Esophagus muscularis mucosa (tissue), 4 donors: ENCODE results near the gene BLM. TPM values are rescaled to one million over a fixed set of nuclear protein-coding genes. Genes with fewer than 3 reads are reported as not detected.

Experiments
- DNase-seq: peaks from one replicate; pipeline ENCODE4 v3.0.0-alpha.2; 2017; ENCODE audit errors: extremely low spot score
- H3K27ac ChIP-seq, 4 donors: fragments of 200-600 bp; sonication (generic); replicated peaks in 1 of 4; 1 replicate in 3 of 4; 2 replicates in 1 of 4; pipeline ENCODE4 v1.5.1; 2016 to 2019; ENCODE audit warnings: mild to moderate bottlenecking in 1 of 4
- H3K27me3 ChIP-seq, 4 donors: fragments of 200-600 bp; sonication (generic); one replicate each; pipeline versions ENCODE4 v1.5.1 to v1.6.0; 2016 to 2019
- H3K36me3 ChIP-seq, 4 donors: fragments of 200-600 bp; sonication (generic); one replicate each; pipeline ENCODE4 v1.5.1; 2016 to 2019
- H3K4me1 ChIP-seq, 4 donors: fragments of 200-600 bp; sonication (generic); one replicate each; pipeline ENCODE4 v1.5.1; 2016 to 2019
- H3K4me3 ChIP-seq, 4 donors: fragments of 200-600 bp; sonication (generic); 1 replicate in 2 of 4; 2 replicates in 2 of 4; pipeline ENCODE4 v1.5.1; 2016 to 2019; ENCODE audit warnings: mild to moderate bottlenecking in 4 of 4, moderate library complexity in 1 of 4
- H3K9me3 ChIP-seq, 4 donors: fragments of 200-600 bp; sonication (generic); 1 replicate in 3 of 4; 2 replicates in 1 of 4; pipeline ENCODE4 v1.5.1; 2016 to 2019
- CTCF ChIP-seq, 3 experiments: fragments of 200-600 bp in 2 of 3; fragments of 450-650 bp in 1 of 3; sonication (generic) in 2 of 3; IDR thresholded peaks; one replicate each; pipeline ENCODE4 v1.5.1; 2017 to 2019; ENCODE audit warnings: antibody characterized with exemption in 3 of 3, mild to moderate bottlenecking in 2 of 3, moderate library complexity in 1 of 3
- EP300 ChIP-seq: sonication (generic); formaldehyde crosslinking; IDR thresholded peaks from one replicate; pipeline ENCODE4 v1.6.1; 2017; ENCODE audit warnings: antibody characterized with exemption
- POLR2A ChIP-seq: fragments of 450-650 bp; IDR thresholded peaks from one replicate; pipeline ENCODE4 v1.6.1; 2017; ENCODE audit warnings: antibody characterized with exemption, moderate library complexity, mild to moderate bottlenecking, low read depth
- POLR2AphosphoS5 ChIP-seq, 2 donors: sonication (generic); formaldehyde crosslinking; IDR thresholded peaks; one replicate each; pipeline ENCODE4 v1.6.1; 2017; ENCODE audit warnings: antibody characterized with exemption in 2 of 2
- WGBS: methylation state at CpG from one replicate; pipeline ENCODE4 v1.1.5; 2018; 5-methylcytosine and 5-hydroxymethylcytosine counted together
- intact Hi-C: fragments of 100-400 bp; cut with DNase I; formaldehyde crosslinking; loops from one replicate; pipeline ENCODE4 v1.15.1; 2023
- total RNA-seq, 4 donors: library from RNA; depleted of rRNA; stranded (reverse); fragments of >200 nt; gene quantifications; one replicate each; pipeline versions ENCODE4 v1.1.0 to v1.2.1, GENCODE V29; 2016

Gene BLM
- total RNA-seq, 4 donors from 2014 or later = under 0.01 to 1.5 (median 0.73) TPM

DNA sequence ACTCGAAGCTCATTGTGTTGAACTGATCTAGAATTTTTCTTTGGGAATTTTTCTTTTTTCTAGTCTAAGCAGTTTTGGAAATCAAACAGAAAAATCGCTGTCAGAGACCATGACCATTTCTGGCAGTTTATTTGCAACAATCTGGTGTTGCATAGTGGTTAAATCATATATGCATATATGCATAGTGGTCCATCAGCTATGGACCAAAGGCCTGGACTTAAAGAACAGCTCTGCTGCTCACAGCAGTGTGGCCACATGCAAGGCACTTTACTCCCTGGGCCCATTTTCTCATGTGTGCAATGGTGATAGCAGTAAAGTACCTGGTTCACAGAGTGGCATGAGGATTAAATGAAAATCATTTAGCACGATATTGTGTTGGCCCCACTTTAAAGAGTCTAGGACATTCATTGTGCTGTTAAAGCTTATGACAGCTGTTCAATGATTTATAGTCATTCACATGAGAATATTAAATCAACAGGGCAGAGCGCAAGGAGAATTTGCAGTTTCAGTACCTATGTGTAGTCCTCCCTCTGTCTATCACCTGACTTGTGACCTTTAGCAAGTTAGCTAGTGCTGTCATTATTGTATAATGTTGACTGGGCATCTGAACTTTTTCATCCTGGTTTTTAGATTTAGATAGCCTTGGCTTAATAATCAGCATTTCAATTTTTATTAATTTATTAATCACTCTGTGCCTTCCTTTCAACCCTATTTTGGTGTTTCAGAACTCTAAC is 46.4 kb downstream of the BLM start:
- TF ChIP-seq POLR2AphosphoS5 (IDR thresholded peaks at IDR 0.05) (no peak), POLR2A (no peak), EP300 (no peak), CTCF (IDR thresholded peaks at IDR 0.05) (no peak)
- Histone ChIP-seq H3K4me3 (no peak overlapping the region), H3K27me3 (no peaks in the 10 kb centered on the region), H3K27ac (no peak overlapping the region), H3K9me3 (no peaks in the 10 kb centered on the region), H3K4me1 (peaks cover 0 to 13% (median 0%) of the 10 kb centered on the region in 4 donors), H3K36me3 (no peaks in the 10 kb centered on the region)
- WGBS = 92% methylated on average over 4 of the region's 4 CpGs
- DNase-seq = no peak
- intact Hi-C loops = no loop called here

- TF ChIP-seq EP300 = no peak
- TF ChIP-seq POLR2A = no peak
- TF ChIP-seq POLR2AphosphoS5 (IDR thresholded peaks at IDR 0.05) = no peak
- no peak for TF ChIP-seq CTCF (IDR thresholded peaks at IDR 0.05)
- WGBS = 83% methylated on average over 2 of the region's 2 CpGs
- intact Hi-C loops = no loop called here
- DNase-seq = no peak
- H3K27ac ChIP-seq = no peak overlapping the region
- H3K4me1 ChIP-seq = peaks cover 0 to 13% (median 0%) of the 10 kb centered on the region in 4 donors
- H3K36me3 ChIP-seq = no peaks in the 10 kb centered on the region
- no peaks in the 10 kb centered on the region for H3K27me3 ChIP-seq
- no peak overlapping the region for H3K4me3 ChIP-seq
- no peaks in the 10 kb centered on the region for H3K9me3 ChIP-seq
Measured at GRCh38 chr15:90765531-90765930, 48.4 kb downstream of the BLM start.

DNA sequence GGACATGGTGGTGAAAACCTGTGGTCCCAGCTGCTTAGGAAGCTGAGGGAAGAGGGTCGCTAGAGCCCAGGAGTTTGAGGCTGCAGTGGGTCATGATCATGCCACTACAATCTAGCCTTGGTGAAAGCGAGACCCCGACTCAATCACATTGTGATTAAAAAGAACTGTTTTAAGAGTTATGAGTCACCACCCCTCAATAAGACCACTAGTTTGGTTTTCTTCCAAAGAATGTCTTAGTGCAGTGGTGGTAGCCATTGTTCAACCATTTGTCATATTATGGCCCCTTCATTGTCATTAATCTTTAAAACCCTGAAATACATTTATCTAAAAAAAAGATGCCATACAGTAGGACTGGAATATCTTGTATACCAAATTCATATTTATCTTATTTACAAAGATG is 48.8 kb downstream of the BLM start:
- Histone ChIP-seq H3K4me3 (no peak overlapping the region), H3K36me3 (no peaks in the 10 kb centered on the region), H3K27ac (no peak overlapping the region), H3K9me3 (no peaks in the 10 kb centered on the region), H3K4me1 (peaks cover 0 to 9% (median 0%) of the 10 kb centered on the region in 4 donors), H3K27me3 (no peaks in the 10 kb centered on the region)
- DNase-seq = no peak
- intact Hi-C loops = no loop called here
- WGBS = 94% methylated on average over 3 of the region's 3 CpGs
- TF ChIP-seq EP300 (no peak), POLR2AphosphoS5 (IDR thresholded peaks at IDR 0.05) (no peak), CTCF (IDR thresholded peaks at IDR 0.05) (no peak), POLR2A (no peak)

- Histone ChIP-seq H3K4me3 (no peak overlapping the region), H3K36me3 (no peaks in the 10 kb centered on the region), H3K9me3 (no peaks in the 10 kb centered on the region), H3K27me3 (no peaks in the 10 kb centered on the region), H3K4me1 (no peaks in the 10 kb centered on the region), H3K27ac (no peak overlapping the region)
- TF ChIP-seq EP300 (no peak), POLR2A (no peak)
- intact Hi-C loops = no loop called here
- 89% methylated on average over 10 of the region's 10 CpGs for WGBS
- no peak for DNase-seq
Measured at GRCh38 chr15:90769375-90769774, 52.2 kb downstream of the BLM start.

- no peak for TF ChIP-seq POLR2AphosphoS5 (IDR thresholded peaks at IDR 0.05)
- Histone ChIP-seq H3K4me3 (no peak overlapping the region), H3K36me3 (no peaks in the 10 kb centered on the region), H3K4me1 (no peaks in the 10 kb centered on the region), H3K9me3 (no peaks in the 10 kb centered on the region), H3K27me3 (no peaks in the 10 kb centered on the region), H3K27ac (no peak overlapping the region)
- intact Hi-C loops = no loop called here
- 100% methylated on average over 1 of the region's 1 CpG for WGBS
- no peak for DNase-seq
Measured at GRCh38 chr15:90773485-90773884, 56.3 kb downstream of the BLM start.
